Caco-2 (cell line): ENCODE measurements around the gene DLG2. TPM values are rescaled to one million over a fixed set of nuclear protein-coding genes. Genes with fewer than 3 reads are reported as not detected.
A peak's percentile ranks its signal among the peaks of the same experiment; 100 is the strongest.

ENCODE experiments used
- BruUV-seq: library from RNA; stranded (reverse); fragments of 400-500 nt; replicated peaks from 2 replicates; lab custom pipeline; 2021; lab: Mats Ljungman, UMichigan
- CTCF ChIA-PET: fragments of 300-600 bp; sonication (Branson Sonifier 250); formaldehyde crosslinking; loops from one replicate; lab custom pipeline; 2022; ENCODE audit warnings: antibody characterized with exemption; lab: Charles Lee
- POLR2A ChIA-PET: fragments of 300-600 bp; sonication (Branson Sonifier 250); formaldehyde crosslinking; loops from one replicate; lab custom pipeline; 2022; ENCODE audit warnings: antibody characterized with exemption; lab: Charles Lee
- DNase-seq, 2 experiments: peaks; one replicate each; pipeline versions ENCODE4 v3.0.0 to v3.0.0-alpha.2; 2020 to 2022
- H3K27me3 ChIP-seq: replicated peaks from 2 replicates; pipeline ENCODE4 v1.6.0; 2011; ENCODE audit warnings: low read length; ENCODE audit not compliant: control insufficient read depth, insufficient read depth
- H3K36me3 ChIP-seq: 2 replicates; pipeline ENCODE4 v1.5.1; 2011; ENCODE audit warnings: low read length; ENCODE audit not compliant: control insufficient read depth, insufficient read depth
- H3K4me1 ChIP-seq: fragments of 250-450 bp; sonication (Bioruptor Pico); 2 replicates; pipeline ENCODE4 v1.5.1; 2020; ENCODE audit warnings: mild to moderate bottlenecking
- H3K4me3 ChIP-seq: 2 replicates; pipeline ENCODE4 v1.5.1; 2011; ENCODE audit warnings: low read depth, mild to moderate bottlenecking, control low read depth, low read length
- H3K9me3 ChIP-seq: fragments of 250-450 bp; sonication (Bioruptor Pico); 2 replicates; pipeline ENCODE4 v1.5.1; 2020; ENCODE audit warnings: mild to moderate bottlenecking, moderate library complexity
- H3K27ac Mint-ChIP-seq: one replicate; pipeline ENCODE4 v1.8.0; 2022; ENCODE audit warnings: mixed read lengths; ENCODE audit not compliant: unreplicated experiment
- H3K27me3 Mint-ChIP-seq: one replicate; pipeline ENCODE4 v1.8.0; 2022; ENCODE audit warnings: mixed read lengths; ENCODE audit not compliant: insufficient read depth, unreplicated experiment
- H3K36me3 Mint-ChIP-seq: one replicate; pipeline ENCODE4 v1.8.0; 2022; ENCODE audit warnings: mild to moderate bottlenecking, mixed read lengths; ENCODE audit not compliant: insufficient read depth, unreplicated experiment
- H3K4me1 Mint-ChIP-seq: one replicate; pipeline ENCODE4 v1.8.0; 2022; ENCODE audit warnings: low read depth, mixed read lengths; ENCODE audit not compliant: unreplicated experiment
- H3K4me3 Mint-ChIP-seq: one replicate; pipeline ENCODE4 v1.8.0; 2022; ENCODE audit warnings: mild to moderate bottlenecking, moderate library complexity, mixed read lengths; ENCODE audit not compliant: unreplicated experiment
- H3K9me3 Mint-ChIP-seq: one replicate; pipeline ENCODE4 v1.8.0; 2022; ENCODE audit warnings: mixed read lengths; ENCODE audit not compliant: unreplicated experiment
- CTCF ChIP-seq, 2 experiments: fragments of 200-600 bp in 1 of 2; IDR thresholded peaks; 1 replicate in 1 of 2; 2 replicates in 1 of 2; pipeline versions ENCODE4 v1.5.1 to v1.8.0; 2011 to 2022; ENCODE audit warnings: antibody characterized with exemption in 1 of 2, control low read depth in 1 of 2, inconsistent platforms in 1 of 2, low read depth in 1 of 2, low read length in 1 of 2, mild to moderate bottlenecking in 1 of 2, moderate library complexity in 1 of 2; ENCODE audit not compliant: insufficient read depth in 1 of 2, severe bottlenecking in 1 of 2, unreplicated experiment in 1 of 2
- intact Hi-C: fragments of 100-400 bp; cut with micrococcal nuclease; formaldehyde crosslinking; loops from one replicate; pipeline ENCODE4 v1.10.0; 2022; ENCODE audit not compliant: unreplicated experiment
- total RNA-seq: library from RNA; stranded (reverse); gene quantifications from 2 replicates; pipeline ENCODE4 v1.2.3, GENCODE V29; 2022

The DLG2 gene
- total RNA-seq, 1 experiment from 2014 or later: 21.6 TPM

- Histone ChIP-seq H3K27me3 (no peaks in the 10 kb centered on the region), H3K36me3 (peaks cover 4% of the 10 kb centered on the region), H3K9me3 (no peaks in the 10 kb centered on the region), H3K4me3 (peak overlapping the region; percentile 91), H3K4me1 (peaks cover 9% of the 10 kb centered on the region; the same call in 1 of the 2 replicates)
- BruUV-seq: TSS peak; percentile 27
- DNase-seq: no peak
- Mint-ChIP-seq H3K36me3 (peaks cover 68% of the 10 kb centered on the region), H3K4me1 (peaks cover 29% of the 10 kb centered on the region), H3K4me3 (peak overlapping the region; percentile 91), H3K9me3 (no peaks in the 10 kb centered on the region), H3K27ac (peak overlapping the region; percentile 87), H3K27me3 (no peaks in the 10 kb centered on the region)
- ChIA-PET POLR2A (interaction anchor here (0.7 to 2.1 kb wide), 5 partner anchors 9 to 146 kb away, joined by 3 to 16 read pairs (median 3); partner anchors contain the start of gene TMEM126B), CTCF (interaction anchor here (1.0 to 2.7 kb wide), 6 partner anchors 13 to 163 kb away, joined by 3 to 13 read pairs (median 4); partner anchors contain the start of genes DLG2, TMEM126A and TMEM126B)
- TF ChIP-seq CTCF (IDR thresholded peaks at IDR 0.05; ENCODE audit: insufficient read depth in 1 of 2, low read depth in 1 of 2, low read length in 1 of 2, severe bottlenecking in 1 of 2, unreplicated experiment in 1 of 2): no peak
- intact Hi-C loops: loop anchor here (10.0 kb wide), 2 partner anchors 582 to 642 kb away; partner anchors contain the start of genes EED and HIKESHI
These were observed 36.1 kb upstream of the DLG2 start for GRCh38 chr11:85663080-85663752.

- no TSS peak for BruUV-seq
These were observed 35.0 kb upstream of the DLG2 start for GRCh38 chr11:85661972-85662664.

More at GRCh38 chr11:85661972-85662664, 35.0 kb upstream of the DLG2 start:
- intact Hi-C loops: loop anchor here (10.0 kb wide), 2 partner anchors 583 to 643 kb away; partner anchors contain the start of genes EED and HIKESHI
- no peaks in the 10 kb centered on the region for H3K9me3 ChIP-seq
- POLR2A ChIA-PET: no interaction called here
- no peak for DNase-seq
- H3K4me1 Mint-ChIP-seq: peaks cover 29% of the 10 kb centered on the region
- no peaks in the 10 kb centered on the region for H3K9me3 Mint-ChIP-seq
- peak overlapping the region; percentile 91 for H3K4me3 ChIP-seq
- no peak for TF ChIP-seq CTCF (IDR thresholded peaks at IDR 0.05; ENCODE audit: insufficient read depth in 1 of 2, low read depth in 1 of 2, low read length in 1 of 2, severe bottlenecking in 1 of 2, unreplicated experiment in 1 of 2)
- H3K4me1 ChIP-seq: peaks cover 9% of the 10 kb centered on the region; the same call in 1 of the 2 replicates
- peaks cover 4% of the 10 kb centered on the region for H3K36me3 ChIP-seq
- no peak overlapping the region for H3K27ac Mint-ChIP-seq
- no peaks in the 10 kb centered on the region for H3K27me3 ChIP-seq
- CTCF ChIA-PET: no interaction called here
- no peaks in the 10 kb centered on the region for H3K27me3 Mint-ChIP-seq
- H3K4me3 Mint-ChIP-seq: peak overlapping the region; percentile 91
- peaks cover 79% of the 10 kb centered on the region for H3K36me3 Mint-ChIP-seq
